ENCODE measurements around the gene ZEB1.
"Not testable (repeated sequence)": the region's sequence is repeated elsewhere in the genome, so short reads cannot be mapped to it uniquely, and the experiment has no call there.

The ZEB1 gene

GRCh38 chr10:31319602-31320549, 860 bp downstream of the ZEB1 start:
- no peak for DNase-seq

- DNase-seq, result peak; percentile 51
Observed at GRCh38 chr10:31320550-31321211, 1.7 kb downstream of the ZEB1 start.

- peak; percentile 7 for DNase-seq
Observed at GRCh38 chr10:31321396-31321941, 2.5 kb downstream of the ZEB1 start.

- no peak for DNase-seq
Observed at GRCh38 chr10:31322647-31323046, 3.6 kb downstream of the ZEB1 start.

- peak; percentile 48 for DNase-seq
Observed at GRCh38 chr10:31340343-31340742, 21.3 kb downstream of the ZEB1 start.

GRCh38 chr10:31341552-31341951, 22.5 kb downstream of the ZEB1 start:
- DNase-seq, result no peak

- DNase-seq, result no peak
Observed at GRCh38 chr10:31343009-31343408, 24.0 kb downstream of the ZEB1 start.

- DNase-seq, result no peak
Observed at GRCh38 chr10:31343551-31343950, 24.5 kb downstream of the ZEB1 start.

- no peak for DNase-seq
Observed at GRCh38 chr10:31345886-31346285, 26.9 kb downstream of the ZEB1 start.

GRCh38 chr10:31346953-31347352, 27.9 kb downstream of the ZEB1 start:
- no peak for DNase-seq

- DNase-seq, result no peak
Observed at GRCh38 chr10:31347705-31348104, 28.7 kb downstream of the ZEB1 start.

- no peak for DNase-seq
Observed at GRCh38 chr10:31350891-31351290, 31.9 kb downstream of the ZEB1 start.

- DNase-seq, result no peak
Observed at GRCh38 chr10:31352436-31353226, 33.6 kb downstream of the ZEB1 start.

- no peak for DNase-seq
Observed at GRCh38 chr10:31353574-31353973, 34.6 kb downstream of the ZEB1 start.

- no peak for DNase-seq
Observed at GRCh38 chr10:31358688-31359330, 39.8 kb downstream of the ZEB1 start.

GRCh38 chr10:31359979-31360378, 41.0 kb downstream of the ZEB1 start:
- DNase-seq, result peak; percentile 25

- not testable (repeated sequence) for DNase-seq
Observed at GRCh38 chr10:31361475-31361874, 42.5 kb downstream of the ZEB1 start.

- DNase-seq, result no peak
Observed at GRCh38 chr10:31362023-31362641, 43.1 kb downstream of the ZEB1 start.

- DNase-seq, result not testable (repeated sequence)
Observed at GRCh38 chr10:31363696-31364095, 44.7 kb downstream of the ZEB1 start.

- DNase-seq, result not testable (repeated sequence)
Observed at GRCh38 chr10:31364238-31364637, 45.2 kb downstream of the ZEB1 start.

- no peak for DNase-seq
Observed at GRCh38 chr10:31366703-31367102, 47.7 kb downstream of the ZEB1 start.

GRCh38 chr10:31368724-31369123, 49.7 kb downstream of the ZEB1 start:
- no peak for DNase-seq
